Stomach smooth muscle (tissue), 2 donors: Measurements from ENCODE around the gene USF2.
"Not testable (repeated sequence)": the region's sequence is repeated elsewhere in the genome, so short reads cannot be mapped to it uniquely, and the experiment has no call there.

Experiments
- H3K27ac ChIP-seq: one replicate; pipeline ENCODE4 v1.7.0; 2013; ENCODE audit warnings: mild to moderate bottlenecking, low read length, inconsistent platforms
- H3K27me3 ChIP-seq, 2 donors: one replicate each; pipeline ENCODE4 v1.7.0; 2013; ENCODE audit warnings: low read length in 2 of 2; ENCODE audit not compliant: insufficient read depth in 2 of 2, control insufficient read depth in 1 of 2
- H3K36me3 ChIP-seq, 2 donors: one replicate each; pipeline ENCODE4 v1.7.0; 2013; ENCODE audit warnings: low read length in 2 of 2; ENCODE audit not compliant: control insufficient read depth in 2 of 2, insufficient read depth in 2 of 2
- H3K4me1 ChIP-seq: one replicate; pipeline ENCODE4 v1.7.0; 2013; ENCODE audit warnings: low read length; ENCODE audit not compliant: control insufficient read depth, insufficient read depth
- H3K4me3 ChIP-seq, 2 donors: one replicate each; pipeline ENCODE4 v1.7.0; 2013; ENCODE audit warnings: low read length in 2 of 2
- H3K9ac ChIP-seq, 2 donors: one replicate each; pipeline ENCODE4 v1.7.0; 2013; ENCODE audit warnings: low read length in 2 of 2, mild to moderate bottlenecking in 1 of 2
- H3K9me3 ChIP-seq, 2 donors: one replicate each; pipeline ENCODE4 v1.7.0; 2013; ENCODE audit warnings: low read length in 2 of 2; ENCODE audit not compliant: control insufficient read depth in 2 of 2
- donor health status: healthy.
- donor health status: Pancreatic carcinoma.

The USF2 gene

DNA sequence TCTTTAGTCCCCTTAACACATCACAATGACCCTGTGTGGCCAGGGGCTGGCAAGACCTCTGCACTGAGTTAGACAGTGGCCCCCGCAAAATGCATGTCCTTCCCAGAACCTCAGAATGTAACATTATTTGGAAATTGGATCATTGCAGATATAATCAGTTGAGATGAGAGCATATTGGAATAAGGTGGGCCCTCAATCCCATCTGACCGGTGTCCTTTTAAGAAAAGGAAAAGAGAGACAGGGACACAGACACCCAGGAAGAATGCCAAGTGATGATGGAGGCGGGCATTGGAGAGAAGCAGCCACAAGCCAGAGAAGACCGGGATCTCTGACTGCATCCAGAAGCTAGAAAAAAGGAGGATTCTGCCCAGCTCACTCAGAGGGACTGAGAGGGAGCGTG, 42.0 kb upstream of the USF2 start:
- Histone ChIP-seq H3K27me3 (peaks cover 9 to 20% of the 10 kb centered on the region in 2 donors), H3K4me3 (no peak overlapping the region), H3K9me3 (peaks cover 0 to 9% of the 10 kb centered on the region in 2 donors), H3K4me1 (no peaks in the 10 kb centered on the region), H3K9ac (no peak overlapping the region), H3K27ac (no peak overlapping the region), H3K36me3 (no peaks in the 10 kb centered on the region)

- Histone ChIP-seq H3K27ac (no peak within 1 kb of the TSS), H3K4me1 (no peaks in the 10 kb centered on the region), H3K4me3 (no peak within 1 kb of the TSS), H3K9me3 (peaks cover 0 to under 1% of the 10 kb centered on the region in 2 donors), H3K27me3 (peaks cover 5 to 19% of the 10 kb centered on the region in 2 donors), H3K9ac (no peak within 1 kb of the TSS), H3K36me3 (no peaks in the 10 kb centered on the region)
Measured at GRCh38 chr19:35228177-35228930, 40.4 kb upstream of the USF2 start, which contains the start of gene FAM187B. Gene FAM187B, minus strand, starts transcription at chr19:35228739. Its CDS starts 59 bp downstream, at chr19:35228680.

GRCh38 chr19:35229601-35230000, 39.2 kb upstream of the USF2 start:
- H3K9ac ChIP-seq = no peak overlapping the region
- peaks cover 0 to under 1% of the 10 kb centered on the region in 2 donors for H3K9me3 ChIP-seq
- no peak overlapping the region for H3K4me3 ChIP-seq
- no peaks in the 10 kb centered on the region for H3K4me1 ChIP-seq
- H3K27me3 ChIP-seq = peaks cover 3 to 19% of the 10 kb centered on the region in 2 donors
- no peaks in the 10 kb centered on the region for H3K36me3 ChIP-seq
- H3K27ac ChIP-seq = no peak overlapping the region

DNA sequence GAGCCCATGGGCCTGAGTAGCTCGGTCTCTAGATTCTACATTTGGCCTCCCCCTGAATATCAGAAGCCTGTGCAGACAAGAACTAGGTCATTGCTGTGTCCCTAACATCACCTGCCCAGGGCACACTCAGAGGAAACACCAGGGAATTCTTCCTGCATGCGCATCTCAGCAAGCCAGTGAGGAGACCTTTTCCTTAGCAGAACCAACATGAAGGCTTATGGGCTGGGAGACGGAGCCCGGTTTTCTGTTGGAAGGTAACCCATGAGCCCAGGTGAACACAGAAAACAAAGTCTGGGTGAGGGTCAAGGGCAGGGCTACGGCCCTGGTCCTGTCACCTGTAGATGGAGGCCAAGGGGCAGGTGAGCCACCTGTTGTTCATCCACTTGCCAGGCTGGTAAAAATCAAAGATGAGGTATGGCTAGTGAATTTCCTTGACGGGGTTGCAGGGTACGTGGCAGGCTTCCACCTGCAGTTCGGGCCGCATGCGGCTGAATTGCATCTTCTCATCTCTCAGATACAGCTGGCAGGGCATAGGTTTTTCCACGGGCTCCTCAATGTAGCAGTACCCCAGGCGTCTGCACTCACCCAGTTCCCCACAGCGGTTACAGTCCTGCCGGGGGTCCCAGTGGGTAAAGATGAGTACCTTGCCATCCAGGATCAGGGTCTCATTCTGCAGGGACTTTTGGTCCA, 36.7 kb upstream of the USF2 start:
- Histone ChIP-seq H3K27me3 (peaks cover 3 to 10% of the 10 kb centered on the region in 2 donors), H3K27ac (no peak overlapping the region), H3K4me3 (no peak overlapping the region), H3K9ac (no peak overlapping the region), H3K4me1 (no peaks in the 10 kb centered on the region), H3K36me3 (no peaks in the 10 kb centered on the region), H3K9me3 (peaks cover 2% of the 10 kb centered on the region in 2 donors)

- no peaks in the 10 kb centered on the region for H3K4me1 ChIP-seq
- H3K4me3 ChIP-seq = no peak overlapping the region
- H3K9me3 ChIP-seq = peaks cover 2% of the 10 kb centered on the region in 2 donors
- H3K27me3 ChIP-seq = peaks cover 3 to 7% of the 10 kb centered on the region in 2 donors
- no peak overlapping the region for H3K27ac ChIP-seq
- no peaks in the 10 kb centered on the region for H3K36me3 ChIP-seq
- H3K9ac ChIP-seq = no peak overlapping the region
Measured at GRCh38 chr19:35232912-35233311, 35.9 kb upstream of the USF2 start.

GRCh38 chr19:35236638-35237400, 31.9 kb upstream of the USF2 start:
- Histone ChIP-seq H3K9me3 (peaks cover 2 to 7% of the 10 kb centered on the region in 2 donors), H3K27me3 (peaks cover 3% of the 10 kb centered on the region in 2 donors), H3K4me3 (no peak overlapping the region), H3K36me3 (no peaks in the 10 kb centered on the region), H3K27ac (no peak overlapping the region), H3K9ac (no peak overlapping the region), H3K4me1 (no peaks in the 10 kb centered on the region)

DNA sequence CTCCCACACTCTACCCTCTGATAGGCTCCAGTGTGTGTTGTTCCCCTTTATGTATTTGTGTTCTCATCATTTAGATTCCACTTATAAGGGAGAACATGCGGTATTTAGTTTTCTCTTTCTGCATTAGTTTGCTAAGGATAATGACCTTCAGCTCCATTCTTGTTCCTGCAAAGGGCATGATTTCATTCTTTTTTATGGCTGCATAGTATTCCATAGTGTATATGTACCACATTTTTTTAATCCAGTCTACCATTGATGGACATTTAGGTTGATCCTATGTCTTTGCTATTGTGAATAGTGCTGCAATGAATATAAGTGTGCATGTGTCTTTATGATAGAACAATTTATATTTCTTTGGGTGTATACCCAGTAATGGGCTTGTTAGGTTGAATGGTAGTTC, 29.2 kb upstream of the USF2 start:
- not testable (repeated sequence) for H3K36me3 ChIP-seq, H3K4me1 ChIP-seq, H3K27me3 ChIP-seq, H3K27ac ChIP-seq, H3K9me3 ChIP-seq, H3K9ac ChIP-seq, H3K4me3 ChIP-seq

DNA sequence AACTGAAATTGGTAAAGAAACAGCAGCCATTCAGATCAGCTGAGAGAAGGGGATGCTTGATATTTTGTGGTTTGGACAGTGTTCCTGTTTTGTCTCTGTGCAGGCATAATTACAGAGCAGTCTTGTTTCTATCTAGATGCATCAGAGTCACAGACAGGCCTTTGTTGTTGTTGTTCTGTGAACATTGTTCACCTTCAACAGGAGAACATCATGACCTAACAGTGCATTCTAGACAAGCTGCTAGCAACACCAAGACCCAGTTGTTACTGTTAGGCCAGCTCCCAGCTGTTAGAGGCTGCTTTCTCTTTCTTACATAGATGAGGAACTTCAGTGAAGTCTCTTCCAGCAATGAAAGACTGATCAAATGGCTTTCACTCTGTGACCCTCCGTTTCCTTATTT, 28.4 kb upstream of the USF2 start:
- Histone ChIP-seq H3K4me1 (no peaks in the 10 kb centered on the region), H3K9me3 (peaks cover 2 to 4% of the 10 kb centered on the region in 2 donors), H3K36me3 (no peaks in the 10 kb centered on the region), H3K4me3 (no peak overlapping the region), H3K9ac (no peak overlapping the region), H3K27me3 (peaks cover 0 to 3% of the 10 kb centered on the region in 2 donors), H3K27ac (no peak overlapping the region)

DNA sequence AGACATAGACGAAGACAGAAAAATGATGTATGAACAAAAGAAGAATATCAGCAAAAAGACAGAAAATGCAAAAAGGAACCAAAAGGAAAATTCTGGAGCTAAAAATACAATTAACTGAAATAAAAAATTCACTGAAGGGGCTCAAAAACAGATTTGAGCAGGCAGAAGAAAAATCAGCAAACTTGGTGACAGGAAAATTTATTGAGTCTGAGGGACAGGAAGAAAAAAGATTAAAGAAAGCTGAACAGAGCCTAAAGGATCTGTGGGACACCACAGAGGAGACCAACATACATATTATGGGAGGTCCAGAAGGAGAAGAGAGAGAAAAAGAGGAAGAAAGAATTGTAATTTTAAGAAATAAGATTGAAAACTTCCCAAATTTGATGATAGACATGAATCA, 27.3 kb upstream of the USF2 start:
- Histone ChIP-seq H3K36me3 (no peaks in the 10 kb centered on the region), H3K9me3 (peaks cover 2 to 4% of the 10 kb centered on the region in 2 donors), H3K4me1 (no peaks in the 10 kb centered on the region), H3K27ac (no peak overlapping the region), H3K27me3 (peaks cover 0 to 3% of the 10 kb centered on the region in 2 donors), H3K9ac (no peak overlapping the region), H3K4me3 (no peak overlapping the region)

DNA sequence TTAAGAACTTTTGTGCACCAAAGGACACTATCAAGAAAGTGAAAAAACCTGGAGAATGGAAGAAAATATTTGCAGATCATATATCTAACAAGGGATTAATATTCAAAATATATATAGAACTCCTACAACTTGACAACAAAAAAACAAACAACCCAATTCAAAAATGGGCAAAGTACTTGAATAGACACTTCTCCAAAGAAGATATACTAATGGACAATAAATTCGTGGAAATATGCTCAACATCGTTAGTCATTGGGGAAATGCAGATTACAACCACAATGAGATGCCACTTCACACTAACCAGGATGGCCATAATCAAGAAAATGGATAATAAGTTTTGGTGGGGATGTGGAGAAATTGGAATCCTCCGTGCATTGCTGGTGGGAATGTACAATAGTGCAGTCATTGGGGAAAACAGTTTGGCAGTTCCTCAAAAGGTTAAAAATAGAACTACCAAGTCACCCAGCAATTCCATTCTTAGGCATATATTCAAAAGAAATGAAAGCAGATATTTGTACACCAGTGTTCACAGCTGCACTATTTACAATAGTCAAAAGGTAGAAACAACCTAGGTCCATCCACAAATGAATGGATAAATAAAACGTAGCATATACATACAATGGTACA, 22.2 kb upstream of the USF2 start:
- Histone ChIP-seq H3K9ac (no peak overlapping the region), H3K9me3 (no peaks in the 10 kb centered on the region), H3K27ac (no peak overlapping the region), H3K27me3 (peaks cover 17 to 26% of the 10 kb centered on the region in 2 donors), H3K4me3 (no peak overlapping the region), H3K4me1 (peaks cover 7% of the 10 kb centered on the region), H3K36me3 (no peaks in the 10 kb centered on the region)
